HG02884 (cell line): Measurements from ENCODE around the gene AMPD3.

ENCODE experiments used
- ATAC-seq: cut with Tn5 transposase; IDR thresholded peaks from one replicate; pipeline ENCODE4 v1.9.1; 2021; ENCODE audit warnings: mild to moderate bottlenecking, moderate library complexity; ENCODE audit not compliant: unreplicated experiment

Gene AMPD3

DNA sequence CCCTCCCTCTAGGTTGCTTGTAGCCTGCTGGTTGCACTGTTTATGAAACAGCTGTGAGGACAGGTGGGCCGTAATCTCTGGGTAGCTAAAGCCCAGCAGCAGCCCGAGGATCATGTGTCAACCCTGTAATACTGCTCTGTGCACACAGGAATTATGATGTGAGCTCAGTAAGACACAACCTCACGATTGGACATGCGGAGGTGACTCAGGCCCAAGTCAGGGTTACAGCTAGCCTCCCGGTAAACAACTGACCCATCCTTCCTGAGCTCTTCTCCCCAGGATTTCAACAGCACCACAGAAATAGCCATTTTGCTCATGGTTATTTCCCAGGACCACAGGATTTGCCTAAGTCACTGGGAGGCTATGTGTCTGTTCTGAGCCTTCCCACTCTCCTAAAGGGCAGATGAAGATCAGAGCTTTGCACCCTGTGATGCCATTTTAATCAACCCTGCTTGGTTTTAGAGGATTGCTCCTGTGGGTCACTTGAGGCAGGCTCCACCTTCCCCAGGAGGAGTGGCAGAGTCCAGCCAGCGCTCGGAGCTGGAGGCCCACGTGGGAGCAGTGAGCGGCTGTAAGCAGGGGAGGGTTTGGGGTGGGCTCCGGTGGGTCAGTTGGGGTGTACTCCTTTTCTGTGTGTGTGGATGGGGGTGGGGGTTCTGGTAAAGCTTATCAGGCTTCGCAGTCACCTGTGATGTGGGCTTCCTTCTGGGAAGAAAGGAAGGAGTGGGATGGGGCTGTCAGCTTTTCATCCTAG, at the start of gene AMPD3:
Gene AMPD3, plus strand, starts transcription at position 387 of the 754 bp plus-strand sequence. CDS start 6,256 bp downstream, outside the sequence.
- ATAC-seq, result no peak

DNA sequence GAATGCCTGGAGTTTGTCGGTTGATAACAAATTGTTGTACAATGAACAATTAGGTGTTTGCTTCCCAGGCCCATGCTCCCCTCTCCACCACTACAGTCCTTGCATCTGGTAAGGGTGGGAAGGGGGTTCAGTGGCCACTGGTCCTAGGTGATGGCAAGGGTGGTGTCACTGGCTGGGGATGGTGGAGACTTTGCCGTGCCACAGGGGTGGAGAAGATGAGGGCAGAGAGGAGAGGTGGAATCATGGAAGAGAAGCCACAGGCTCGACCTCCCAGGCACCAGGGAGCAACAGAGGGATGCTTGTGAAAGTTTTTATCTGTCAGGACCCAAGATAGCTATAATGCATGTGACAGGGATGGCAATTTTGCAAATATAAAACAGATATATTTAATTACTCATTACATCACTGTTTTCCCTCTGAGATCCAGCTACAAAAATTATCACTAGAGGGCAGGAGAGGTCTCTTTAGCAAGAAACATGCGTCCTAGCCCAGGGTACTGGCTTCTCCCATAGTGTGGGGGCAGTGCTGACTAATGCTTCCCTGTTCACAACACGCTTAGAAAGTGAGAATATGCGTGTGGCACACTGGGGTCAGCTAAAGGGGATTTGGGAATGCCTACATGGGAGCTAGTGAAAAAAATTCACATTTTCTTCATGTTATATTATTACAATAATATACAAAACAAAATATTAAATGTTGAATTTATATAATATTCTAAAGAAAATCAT, 49.0 kb upstream of the AMPD3 start:
- ATAC-seq, result peak; percentile 68

DNA sequence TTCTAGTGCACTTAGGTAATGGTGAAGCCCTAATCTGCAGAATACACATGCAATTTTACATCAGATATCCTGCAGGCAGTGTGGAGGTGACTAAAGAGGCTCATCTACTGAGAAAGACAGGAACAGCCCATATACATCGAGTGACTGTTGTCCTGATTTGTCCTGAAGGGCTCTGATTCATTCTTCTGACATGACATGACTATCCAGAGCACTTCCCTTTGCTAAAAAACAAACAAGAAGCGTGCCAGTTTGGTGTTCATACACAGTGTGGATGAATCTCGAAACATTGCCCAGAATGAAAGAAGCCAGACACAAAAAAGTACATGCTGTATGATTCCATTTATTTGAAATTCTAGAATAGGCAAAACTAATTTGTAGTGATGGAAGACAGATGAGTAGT, 48.0 kb upstream of the AMPD3 start:
- no peak for ATAC-seq

DNA sequence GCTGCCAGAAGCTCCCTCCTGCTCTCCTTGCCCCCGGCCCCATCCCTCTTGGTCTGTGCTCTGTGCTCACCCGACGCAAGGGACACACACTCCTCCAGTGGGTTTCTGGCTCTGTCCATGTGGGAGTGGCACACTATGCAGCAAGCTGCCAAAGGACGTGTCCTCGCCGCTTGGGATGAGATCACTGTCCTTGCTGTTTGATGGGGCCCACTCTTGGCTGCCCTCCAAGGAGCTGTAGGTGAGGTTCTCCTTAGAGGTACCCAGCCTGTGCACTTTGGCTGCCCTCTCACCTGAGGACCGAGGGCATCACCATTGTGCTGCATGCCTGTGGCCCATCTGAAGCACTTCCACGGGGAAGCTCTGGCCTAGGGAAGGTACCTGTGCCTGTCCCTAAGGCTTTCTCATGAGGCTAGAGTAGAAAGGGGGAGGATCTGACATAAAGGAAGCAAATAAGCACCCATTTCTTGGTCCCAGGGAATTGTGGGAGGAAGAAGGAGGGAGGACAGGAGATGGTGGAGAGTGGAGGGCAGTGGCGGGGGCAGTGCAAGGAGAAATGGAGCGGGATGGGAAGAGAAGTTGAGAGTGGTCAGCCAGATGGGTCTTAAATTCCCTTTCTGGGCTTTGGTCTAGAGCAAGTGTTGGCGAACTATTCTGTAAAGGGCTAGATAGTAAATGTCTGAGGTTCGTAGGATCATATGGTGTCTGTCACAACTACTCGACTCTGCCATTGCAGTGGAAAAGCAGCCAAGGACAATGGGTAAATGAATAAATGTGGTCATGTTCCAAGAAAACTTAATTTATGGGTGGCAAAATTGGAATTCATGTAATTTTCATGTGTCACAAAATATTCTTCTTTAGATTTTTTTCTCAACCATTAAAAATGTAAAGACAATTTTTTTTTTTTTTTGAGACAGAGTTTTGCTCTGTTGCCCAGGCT, 47.0 kb upstream of the AMPD3 start:
- no peak for ATAC-seq

DNA sequence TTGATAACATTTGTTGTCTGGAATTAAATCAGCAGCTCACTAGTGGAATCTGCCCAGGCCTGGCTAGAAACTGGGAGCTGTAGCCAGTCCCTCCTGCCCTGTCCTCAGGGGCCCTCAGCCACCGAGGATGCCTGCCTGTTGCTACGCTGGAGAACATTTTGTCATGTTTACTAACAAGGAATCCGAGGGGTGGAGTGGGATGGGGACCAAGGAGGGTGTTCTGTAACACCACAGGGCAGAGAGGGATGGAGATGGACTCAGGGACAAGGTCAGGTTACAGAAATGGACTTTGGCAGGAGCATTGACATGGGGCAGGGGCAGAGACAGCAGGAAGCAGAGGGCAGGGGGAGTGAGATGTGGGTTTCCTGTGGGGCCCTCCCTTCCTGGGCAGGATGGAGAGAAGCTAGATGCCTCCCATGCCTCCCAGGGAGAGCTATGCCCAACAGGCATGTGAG, 45.8 kb upstream of the AMPD3 start:
- ATAC-seq, result no peak

DNA sequence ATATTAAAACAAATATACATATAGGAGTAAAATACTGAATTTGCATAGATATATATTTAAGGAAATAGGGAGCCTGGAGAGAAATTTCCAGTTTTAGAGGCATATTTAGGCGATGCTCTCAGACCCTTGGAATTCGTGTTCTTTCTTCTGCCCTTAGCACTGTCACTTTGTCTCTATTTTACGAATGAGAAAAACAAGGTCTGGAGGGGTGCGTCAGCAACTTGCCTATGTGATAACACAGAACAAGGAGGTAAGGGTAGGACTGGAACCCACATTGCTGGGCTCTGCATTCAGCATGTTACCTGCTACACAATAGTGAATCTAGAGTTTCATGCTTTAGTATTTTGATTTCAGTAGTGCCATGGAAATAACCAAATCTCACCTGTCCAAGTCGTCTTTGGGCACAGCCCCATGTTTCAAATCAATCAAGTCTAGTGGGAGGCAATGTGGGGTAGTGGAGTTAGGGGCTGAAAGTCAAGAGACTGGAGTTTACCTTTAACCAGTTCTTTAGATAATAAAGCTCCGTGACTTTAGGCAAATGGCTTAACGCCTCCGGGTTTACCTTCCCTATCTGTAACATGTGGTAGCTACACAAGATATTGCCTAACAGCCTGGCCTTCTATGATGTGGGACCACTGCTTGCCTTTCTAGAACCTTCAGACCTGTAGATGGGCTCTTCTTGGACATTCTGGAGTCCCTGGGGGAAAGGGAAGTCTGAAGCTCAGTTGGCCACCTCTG, 44.8 kb upstream of the AMPD3 start:
- no peak for ATAC-seq

DNA sequence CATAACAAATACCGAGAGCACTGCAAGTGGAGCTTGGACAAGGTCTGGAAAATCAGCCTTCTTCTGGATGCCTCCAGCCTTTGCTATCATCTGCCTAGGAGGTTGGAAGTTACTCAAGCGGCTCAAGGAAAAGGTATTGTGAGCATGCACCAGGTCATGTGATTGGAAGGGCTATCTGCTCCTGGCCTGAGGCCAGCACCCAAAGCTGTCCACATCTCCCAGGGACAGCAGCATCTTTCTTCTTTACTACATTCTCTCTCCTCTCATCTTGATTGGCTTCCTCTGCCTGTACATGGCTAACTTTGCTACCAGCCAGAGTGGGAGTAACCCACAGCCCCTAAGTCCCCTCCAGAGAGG, 44.2 kb upstream of the AMPD3 start:
- ATAC-seq, result no peak

DNA sequence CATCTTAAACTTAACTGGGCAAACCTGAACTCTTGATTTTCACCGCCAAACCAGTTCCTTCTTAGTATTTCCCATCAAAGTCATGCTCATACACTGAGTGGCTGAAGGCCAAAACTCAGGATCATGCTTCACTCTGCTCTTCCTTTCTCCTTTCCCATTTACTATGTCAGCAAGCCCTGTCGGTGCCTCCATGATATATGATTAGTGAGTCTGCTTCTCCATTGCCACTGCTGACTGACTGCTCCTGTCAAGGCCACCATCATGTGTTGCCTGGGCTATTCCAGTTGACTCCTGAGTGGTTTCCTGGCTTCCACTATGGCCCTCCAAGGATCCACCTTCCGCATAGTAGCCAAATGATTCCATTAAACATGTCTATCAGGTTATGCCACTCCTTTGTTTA, 42.8 kb upstream of the AMPD3 start:
- no peak for ATAC-seq

DNA sequence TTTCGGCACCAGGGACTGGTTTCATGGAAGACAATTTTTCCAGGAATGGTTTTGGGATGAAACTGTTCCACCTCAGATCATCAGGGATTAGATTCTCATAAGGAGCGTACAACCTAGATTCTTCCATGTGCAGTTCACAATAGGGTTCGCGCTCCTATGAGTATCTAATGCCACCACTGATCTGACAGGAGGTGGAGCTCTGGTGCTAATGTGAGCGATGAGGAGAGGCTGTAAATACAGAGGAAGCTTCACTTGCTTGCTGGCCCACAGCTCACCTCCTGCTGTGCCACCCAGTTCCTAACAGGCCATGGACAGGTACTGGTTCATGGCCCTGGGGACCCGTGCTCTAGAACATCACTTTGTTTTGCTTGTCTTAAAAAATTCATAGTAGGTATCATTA, 41.8 kb upstream of the AMPD3 start:
- ATAC-seq, result no peak

DNA sequence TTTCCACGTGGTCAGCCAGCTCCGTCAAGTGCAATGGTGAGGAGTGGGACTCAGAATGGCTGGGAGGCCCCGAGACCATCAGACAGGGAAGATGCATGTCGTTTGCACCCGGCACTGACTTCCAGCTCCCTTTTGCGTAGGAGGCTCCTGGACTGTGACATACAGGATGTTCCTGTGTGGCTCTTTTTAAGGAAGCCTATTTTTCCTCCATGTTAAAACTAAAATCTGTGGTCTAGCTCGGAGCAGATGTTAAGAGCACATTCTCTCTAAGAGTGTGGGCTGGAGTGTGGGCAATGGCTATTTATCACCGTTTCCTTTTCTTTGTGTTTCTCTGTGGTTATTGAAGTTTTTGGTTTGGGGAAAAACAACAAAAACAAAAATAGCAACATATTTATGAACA, 40.9 kb upstream of the AMPD3 start:
- no peak for ATAC-seq

DNA sequence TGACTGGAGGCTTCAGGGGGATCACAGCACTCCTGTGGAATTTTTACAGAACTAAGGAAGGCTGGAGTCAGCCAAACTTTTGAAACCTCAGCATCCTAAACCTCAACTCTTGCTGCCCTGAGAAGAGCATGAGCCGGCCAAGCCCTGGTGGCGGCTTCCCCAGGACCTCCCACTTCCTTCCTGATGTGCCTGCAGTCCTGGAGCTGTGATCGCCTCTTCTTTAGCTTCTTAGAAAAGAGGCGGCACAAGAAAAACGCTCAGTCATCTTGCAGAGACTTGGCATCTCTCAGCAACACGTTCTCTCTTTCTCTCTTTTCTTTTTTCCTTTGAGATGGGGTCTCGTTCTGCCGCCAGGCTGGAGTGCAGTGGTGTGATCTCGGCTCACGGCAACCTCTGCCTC, 40.4 kb upstream of the AMPD3 start:
- no peak for ATAC-seq

DNA sequence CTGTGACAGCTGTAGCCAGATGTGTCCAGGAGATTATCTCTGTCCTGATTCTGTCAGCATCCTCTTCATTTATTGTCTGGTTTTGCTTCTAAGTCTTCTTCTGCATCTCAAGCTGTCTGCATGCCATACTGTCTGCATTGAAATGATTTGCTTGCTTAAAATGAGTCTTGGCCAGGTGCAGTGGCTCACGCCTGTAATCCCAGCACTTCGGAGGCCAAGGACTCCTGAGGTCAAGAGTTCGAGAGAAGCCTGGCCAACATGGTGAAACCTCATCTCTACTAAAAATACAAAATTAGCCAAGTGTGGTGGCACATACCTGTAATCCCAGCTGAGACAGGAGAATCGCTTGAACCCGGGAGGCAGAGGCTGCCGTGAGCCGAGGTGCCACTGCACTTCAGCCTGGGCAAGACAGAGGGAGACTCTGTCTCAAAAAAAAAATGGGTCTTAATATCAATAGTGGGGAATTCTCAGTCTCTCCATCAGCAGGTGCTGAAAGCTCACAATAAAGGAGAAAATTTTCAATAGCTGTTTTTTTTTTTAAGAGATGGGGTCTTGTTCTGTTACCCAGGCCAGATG, 39.2 kb upstream of the AMPD3 start:
- ATAC-seq, result no peak

DNA sequence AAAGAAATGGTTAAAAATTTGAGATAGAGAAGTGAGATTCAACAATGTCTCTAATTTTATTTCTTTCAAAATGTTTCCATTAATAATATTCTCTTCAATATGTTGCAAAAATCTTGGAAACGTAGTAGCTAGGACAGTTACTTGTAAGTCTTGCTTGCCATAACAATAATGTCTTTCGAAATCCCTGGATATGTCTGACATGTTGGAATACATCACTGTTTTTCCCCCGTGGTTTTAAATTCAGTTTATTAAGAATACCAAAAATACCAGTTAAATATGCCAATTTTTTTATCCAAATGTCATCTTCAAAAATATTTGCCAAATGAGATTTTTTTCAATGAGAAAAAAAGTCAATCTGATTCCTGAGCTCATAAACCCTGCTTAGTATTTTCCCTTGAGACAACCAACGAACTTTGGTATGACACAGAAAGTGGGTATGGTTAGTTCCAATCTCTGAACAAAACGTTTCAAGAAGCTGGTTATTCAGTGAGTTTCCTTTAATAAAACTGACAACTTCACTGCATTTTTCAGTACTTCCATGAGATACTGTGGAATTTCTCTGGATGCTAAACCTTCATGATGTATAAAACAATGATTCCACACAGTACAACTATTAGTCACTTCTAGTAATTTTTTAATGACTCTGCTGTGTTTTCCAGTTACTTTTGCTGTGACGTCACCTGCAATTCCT, 36.7 kb upstream of the AMPD3 start:
- no peak for ATAC-seq

DNA sequence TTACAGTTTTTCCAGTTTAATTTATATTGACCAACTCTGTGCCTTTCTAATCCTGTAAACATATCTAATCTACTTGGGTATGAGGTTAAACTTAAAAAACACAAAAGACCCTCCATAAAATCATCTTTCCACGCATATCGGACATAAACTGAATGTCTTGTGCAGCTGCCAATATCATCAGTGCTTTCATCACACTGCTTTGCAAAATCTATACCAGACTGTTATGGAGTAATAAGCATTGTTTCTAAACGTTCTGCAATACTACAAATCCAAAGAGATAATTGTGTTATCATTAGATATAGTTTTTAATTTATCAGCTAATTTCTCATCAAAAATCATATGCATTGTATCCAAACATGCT, 36.1 kb upstream of the AMPD3 start:
- ATAC-seq, result no peak

DNA sequence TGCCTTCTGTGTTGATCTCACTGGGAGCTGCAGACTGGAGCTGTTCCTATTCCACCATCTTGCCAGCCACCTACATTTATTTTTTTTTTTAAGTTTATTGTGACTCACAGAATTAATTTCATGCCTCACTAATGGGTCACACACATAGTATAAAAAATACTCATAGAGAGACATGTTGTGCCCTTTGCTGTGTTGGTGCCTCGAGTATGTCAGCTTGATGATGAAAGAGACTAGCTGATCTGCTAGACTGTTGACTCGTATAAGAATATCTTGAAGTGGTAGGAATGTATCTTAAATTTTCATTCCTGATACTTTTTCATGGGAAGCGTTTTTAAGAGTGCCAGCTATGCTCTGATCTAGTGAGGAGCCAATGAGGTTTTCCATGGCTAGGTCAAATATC, 28.6 kb upstream of the AMPD3 start:
- ATAC-seq, result no peak

DNA sequence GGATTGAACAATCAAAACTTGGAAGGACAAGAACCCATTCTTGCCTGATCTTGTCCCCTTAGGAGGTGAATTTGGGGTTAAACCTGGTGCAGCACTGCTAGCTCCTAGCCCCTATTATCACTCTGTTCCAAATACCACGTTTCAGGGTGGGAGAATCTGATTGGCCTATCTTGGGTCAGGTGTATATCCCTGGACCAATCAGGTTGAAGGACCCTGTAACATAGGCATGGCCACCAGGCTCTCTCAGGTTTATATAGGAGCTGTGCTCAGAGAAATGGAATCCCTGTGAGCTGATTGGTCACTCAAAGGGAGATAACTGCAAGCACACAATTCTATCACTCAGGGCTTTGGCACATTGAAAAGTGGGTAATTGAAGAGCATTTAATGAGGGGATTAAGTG, 26.6 kb upstream of the AMPD3 start:
- no peak for ATAC-seq

DNA sequence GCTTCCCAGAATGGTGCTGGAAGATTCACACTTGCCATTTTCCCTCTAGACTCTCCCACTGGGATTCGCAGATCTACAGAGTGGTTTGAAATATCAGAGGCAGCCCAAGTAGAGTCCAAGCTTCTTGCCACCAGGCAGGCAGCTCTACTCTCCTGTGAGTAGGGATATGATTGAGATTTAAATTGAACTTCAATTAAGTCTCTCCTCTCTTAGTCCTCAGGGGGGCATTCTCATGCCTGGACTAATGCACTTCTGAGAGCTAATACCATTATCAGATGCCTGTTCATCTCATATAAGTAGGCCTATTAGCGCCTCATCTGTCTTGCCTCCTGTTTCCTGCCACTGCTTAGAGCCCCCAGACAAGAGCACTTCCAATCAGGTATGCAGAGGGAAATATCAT, 25.5 kb upstream of the AMPD3 start:
- ATAC-seq, result no peak

DNA sequence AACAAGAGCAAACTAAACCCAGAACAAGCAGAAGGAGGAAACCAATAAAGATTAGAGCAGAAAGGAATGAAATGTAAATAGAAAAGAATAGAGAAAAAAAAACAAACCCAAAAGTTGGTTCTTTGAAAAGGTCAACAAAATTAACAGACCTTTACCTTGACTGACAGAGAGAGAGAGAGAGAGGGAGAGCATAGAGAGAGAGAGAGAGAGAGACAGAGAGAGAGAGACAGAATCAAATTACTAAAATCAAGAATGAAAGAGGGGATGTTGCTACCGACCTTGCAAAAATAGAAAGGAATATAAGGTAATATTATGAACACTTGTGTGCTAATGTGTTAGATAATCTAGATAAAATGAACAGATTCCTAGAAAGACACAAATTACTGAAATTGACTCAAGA, 22.6 kb upstream of the AMPD3 start:
- no peak for ATAC-seq

DNA sequence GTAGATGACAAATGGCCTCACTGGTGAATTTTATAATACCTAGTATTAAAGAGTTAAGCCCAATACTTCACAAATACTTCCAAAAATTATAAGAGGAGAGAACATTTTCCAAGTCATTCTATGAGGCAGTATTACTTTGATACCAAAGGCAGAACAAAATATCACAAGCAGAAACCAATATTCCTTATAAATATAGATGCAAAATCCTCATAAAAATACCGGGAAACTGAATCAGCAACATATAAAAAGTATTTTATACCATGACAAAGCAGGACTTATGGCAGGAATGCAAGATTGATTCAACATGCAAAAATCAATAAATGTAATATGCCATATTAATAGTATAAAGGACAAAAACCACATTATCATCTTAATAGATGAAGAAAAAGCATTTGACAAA, 22.1 kb upstream of the AMPD3 start:
- ATAC-seq, result no peak

DNA sequence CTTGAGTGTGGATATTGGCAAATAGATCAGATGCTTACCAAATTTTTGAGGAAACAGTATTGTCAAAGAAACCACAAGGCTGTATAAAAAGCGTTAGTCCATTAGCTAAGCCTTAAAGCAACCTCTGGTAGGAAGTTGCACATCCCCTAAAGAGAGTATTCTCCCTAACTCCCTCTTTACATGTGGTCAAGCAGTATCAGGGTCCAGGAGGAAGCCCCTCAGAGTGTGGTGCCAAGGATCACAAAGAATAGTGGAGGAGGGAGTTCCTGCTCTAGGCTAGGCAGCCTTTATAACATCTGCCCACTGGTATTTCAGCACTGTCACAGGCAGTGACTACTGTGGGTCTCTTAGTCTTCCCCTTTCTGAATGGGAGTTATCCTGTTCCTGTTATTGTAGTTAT, 18.8 kb upstream of the AMPD3 start:
- ATAC-seq, result no peak
